Subcutaneous preadipocyte (primary cell): Measurements from ENCODE around the gene ALS2CL. TPM values are rescaled to one million over a fixed set of nuclear protein-coding genes. Genes with fewer than 3 reads are reported as not detected.

Experiments used
- small RNA-seq: library from RNA; depleted of rRNA; stranded (forward); fragments of <200 nt; gene quantifications from one replicate; pipeline ENCODE3, GENCODE V24; 2012
- total RNA-seq: library from RNA; depleted of rRNA; stranded (reverse); fragments of >200 nt; gene quantifications from 2 replicates; pipeline ENCODE4 v1.2.3, GENCODE V29; 2012

The ALS2CL gene, protein sequence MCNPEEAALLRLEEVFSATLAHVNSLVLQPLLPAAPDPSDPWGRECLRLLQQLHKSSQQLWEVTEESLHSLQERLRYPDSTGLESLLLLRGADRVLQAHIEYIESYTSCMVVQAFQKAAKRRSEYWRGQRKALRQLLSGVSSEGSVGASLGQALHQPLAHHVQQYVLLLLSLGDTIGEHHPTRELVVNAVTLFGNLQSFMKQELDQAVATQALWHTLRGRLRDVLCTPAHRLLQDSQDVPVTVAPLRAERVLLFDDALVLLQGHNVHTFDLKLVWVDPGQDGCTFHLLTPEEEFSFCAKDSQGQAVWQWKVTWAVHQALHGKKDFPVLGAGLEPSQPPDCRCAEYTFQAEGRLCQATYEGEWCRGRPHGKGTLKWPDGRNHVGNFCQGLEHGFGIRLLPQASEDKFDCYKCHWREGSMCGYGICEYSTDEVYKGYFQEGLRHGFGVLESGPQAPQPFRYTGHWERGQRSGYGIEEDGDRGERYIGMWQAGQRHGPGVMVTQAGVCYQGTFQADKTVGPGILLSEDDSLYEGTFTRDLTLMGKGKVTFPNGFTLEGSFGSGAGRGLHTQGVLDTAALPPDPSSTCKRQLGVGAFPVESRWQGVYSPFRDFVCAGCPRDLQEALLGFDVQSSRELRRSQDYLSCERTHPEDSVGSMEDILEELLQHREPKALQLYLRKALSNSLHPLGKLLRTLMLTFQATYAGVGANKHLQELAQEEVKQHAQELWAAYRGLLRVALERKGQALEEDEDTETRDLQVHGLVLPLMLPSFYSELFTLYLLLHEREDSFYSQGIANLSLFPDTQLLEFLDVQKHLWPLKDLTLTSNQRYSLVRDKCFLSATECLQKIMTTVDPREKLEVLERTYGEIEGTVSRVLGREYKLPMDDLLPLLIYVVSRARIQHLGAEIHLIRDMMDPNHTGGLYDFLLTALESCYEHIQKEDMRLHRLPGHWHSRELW
- total RNA-seq, result 0.37 and 0.59 TPM in 2 replicates

DNA sequence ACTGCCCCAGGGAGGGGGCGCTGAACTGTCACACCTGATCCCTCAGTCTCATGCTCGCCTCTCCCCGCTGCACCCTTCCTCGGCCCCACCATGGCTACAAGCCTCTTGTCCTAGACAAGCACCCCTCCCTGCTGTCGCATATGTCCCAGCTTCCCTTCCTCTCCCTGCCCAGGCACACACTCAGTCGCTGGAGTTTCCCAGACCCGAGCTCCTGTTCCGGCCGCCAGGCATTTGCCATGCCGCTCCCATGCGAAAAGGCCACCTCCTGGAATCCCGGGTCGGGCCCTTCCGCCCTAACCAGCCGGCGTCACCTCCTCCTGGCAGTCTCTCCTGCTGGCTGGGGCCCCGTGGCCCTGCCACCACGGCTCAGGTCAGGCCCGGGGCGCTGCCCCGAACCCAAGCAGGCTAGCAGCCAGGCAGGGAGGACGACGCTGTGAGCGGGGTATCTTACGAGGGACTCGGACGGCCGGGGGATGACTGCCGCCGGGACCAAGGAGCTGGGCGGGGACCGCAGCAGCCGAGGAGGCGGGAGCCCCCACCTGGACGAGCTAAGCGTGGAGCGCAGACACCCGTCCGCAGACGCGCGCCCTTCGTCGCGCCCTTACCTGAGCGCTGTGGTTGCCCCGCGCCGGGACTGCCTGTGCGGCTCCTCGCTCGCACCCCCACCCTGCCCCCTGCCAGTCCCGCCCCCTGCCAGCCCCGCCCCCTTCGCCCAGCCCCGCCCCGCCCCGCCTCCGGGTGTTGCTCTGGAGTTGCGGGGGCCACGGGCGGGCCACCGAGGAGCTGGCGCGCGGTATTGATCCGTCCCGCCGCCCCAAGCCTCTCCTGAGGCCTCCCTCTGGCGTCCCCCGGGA, at the start of gene ALS2CL:
ALS2CL (minus strand) TSS at position 642 of the 854 bp plus-strand sequence. CDS start 4,239 bp downstream, outside the sequence.

DNA sequence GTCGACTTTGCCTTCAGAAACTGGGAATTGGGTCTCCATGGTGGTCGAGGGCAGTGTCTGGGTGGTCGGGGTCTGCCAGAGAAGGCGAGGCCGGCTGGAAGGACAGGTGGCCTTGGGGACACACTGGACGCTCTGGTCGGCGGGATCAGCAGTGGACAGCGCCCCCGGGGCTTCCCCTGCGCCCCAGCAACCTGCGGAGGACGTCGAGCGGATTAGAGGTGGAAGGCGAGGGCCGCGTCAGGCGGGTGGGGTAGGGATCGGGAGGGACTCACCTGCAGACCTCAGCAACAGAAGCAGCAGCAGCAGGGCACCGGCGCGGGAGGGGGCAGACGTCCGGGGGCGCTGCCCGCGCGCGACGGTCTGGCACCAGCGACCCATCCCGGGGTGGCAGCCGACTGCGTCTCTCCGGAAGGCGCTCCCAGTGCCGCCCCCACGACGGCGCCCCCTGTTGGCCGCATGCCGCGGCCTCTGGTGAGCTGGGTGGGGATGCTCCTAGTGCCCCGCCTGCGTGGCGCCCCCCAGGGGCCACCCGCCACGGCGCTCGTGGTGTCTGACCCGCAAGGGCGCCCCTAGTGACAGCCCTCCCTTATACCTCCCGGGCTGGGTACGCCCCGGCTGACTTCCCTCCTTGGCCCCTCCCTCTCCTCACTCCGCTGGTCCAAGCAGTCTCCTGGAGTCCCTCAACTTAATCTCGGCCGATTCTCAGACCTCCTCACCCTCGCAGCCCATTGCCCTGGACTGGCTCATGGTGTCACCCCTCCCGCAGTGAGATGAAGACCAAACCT, 24.2 kb upstream of the ALS2CL start, which contains the start of gene PRSS50:
PRSS50 (minus strand) TSS at position 423 of the 785 bp plus-strand sequence; CDS start at position 378, 45 bp downstream.

DNA sequence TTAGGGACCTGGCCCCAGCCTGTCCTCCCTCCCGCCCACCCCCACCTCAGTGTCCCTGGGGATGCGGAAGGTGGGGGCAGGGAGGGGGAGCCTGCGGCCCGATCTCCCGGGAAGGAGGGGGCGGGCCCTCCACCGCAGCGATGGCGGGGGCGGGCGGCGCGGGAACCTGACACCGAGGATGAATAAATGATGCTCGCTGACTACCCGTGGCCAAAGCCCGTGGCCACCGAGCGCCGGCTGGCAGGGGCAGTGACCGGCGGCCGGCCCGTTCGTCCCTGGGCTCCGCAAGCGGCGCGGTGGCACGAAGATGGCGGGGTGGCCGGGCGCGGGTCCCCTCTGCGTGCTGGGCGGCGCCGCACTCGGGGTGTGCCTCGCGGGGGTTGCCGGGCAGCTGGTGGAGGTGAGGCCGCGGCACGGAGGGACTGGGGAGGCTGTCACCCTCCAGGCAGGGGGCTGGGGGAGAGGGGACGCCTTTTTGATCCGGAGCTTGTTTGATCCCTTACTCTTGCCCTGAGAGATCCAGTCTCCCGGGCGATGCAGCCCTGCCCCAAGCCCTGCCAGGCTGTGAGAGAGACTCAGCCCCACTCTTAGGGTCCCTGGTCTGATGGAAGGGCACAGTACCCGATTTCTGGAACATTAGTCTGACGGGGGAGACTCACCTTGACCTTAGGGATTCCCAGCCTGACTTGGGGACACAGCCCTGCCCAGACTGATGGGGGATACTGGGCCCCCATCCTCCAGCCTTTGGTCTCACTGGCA, 7.9 kb upstream of the ALS2CL start, which contains the start of gene TMIE:
TMIE (plus strand) TSS at position 212 of the 759 bp plus-strand sequence; CDS start at position 308, 96 bp downstream.

Small RNA genes within 50 kb of the gene (small RNA-seq; reads per million reads assigned to genes)
- not detected for gene RF00591

Other genes with a start within 250 kb of the ALS2CL start
- gene LTF, start 228.8 kb downstream of the ALS2CL start, total RNA-seq, result not detected in 2 replicates
- gene RTP3, start 195.7 kb downstream of the ALS2CL start, total RNA-seq, result not detected in 2 replicates
- 0.78 and 1.1 TPM in 2 replicates for gene LRRC2, start 127.4 kb downstream of the ALS2CL start, total RNA-seq
- gene FAM240A, start 81.2 kb downstream of the ALS2CL start, total RNA-seq, result not detected in 2 replicates
- gene TMIE, start 7.7 kb upstream of the ALS2CL start, total RNA-seq, result not detected in 2 replicates
- gene PRSS50, start 24.2 kb upstream of the ALS2CL start, total RNA-seq, result not detected in 2 replicates
- not detected in 2 replicates for gene MYL3, start 169.8 kb upstream of the ALS2CL start, total RNA-seq
- gene PTH1R, start 184.0 kb upstream of the ALS2CL start, total RNA-seq, result 0.39 and 1.1 TPM in 2 replicates